Astrocyte (in vitro differentiated cells and primary cell): Measurements from ENCODE around the gene PHF8. TPM values are rescaled to one million over a fixed set of nuclear protein-coding genes. Genes with fewer than 3 reads are reported as not detected.

Experiments used
- DNase-seq: peaks from one replicate; pipeline ENCODE4 v3.0.0-alpha.2; 2010; ENCODE audit warnings: low read depth
- FAIRE-seq: peaks from 2 replicates; lab custom pipeline; 2011; peaks lifted over from hg19 to GRCh38; lab: Jason Lieb, UNC
- H2AFZ ChIP-seq: 2 replicates; pipeline ENCODE4 v1.6.0; 2012; ENCODE audit warnings: low read depth, low read length, inconsistent platforms
- H3K27ac ChIP-seq: 2 replicates; pipeline ENCODE4 v1.5.1; 2011; ENCODE audit warnings: low read depth, low read length, inconsistent platforms
- H3K27me3 ChIP-seq: 2 replicates; pipeline ENCODE4 v1.6.0; 2011; ENCODE audit warnings: low read length, inconsistent platforms; ENCODE audit not compliant: insufficient read depth
- H3K36me3 ChIP-seq: 2 replicates; pipeline ENCODE4 v1.5.1; 2011; ENCODE audit warnings: low read length, inconsistent platforms; ENCODE audit not compliant: insufficient read depth
- H3K4me1 ChIP-seq: 2 replicates; pipeline ENCODE4 v1.5.1; 2011; ENCODE audit warnings: low read length, inconsistent platforms; ENCODE audit not compliant: insufficient read depth
- H3K4me2 ChIP-seq: 2 replicates; pipeline ENCODE4 v1.6.0; 2012; ENCODE audit warnings: low read length, inconsistent platforms
- H3K4me3 ChIP-seq: 2 replicates; pipeline ENCODE4 v1.5.1; 2011; ENCODE audit warnings: low read depth, mild to moderate bottlenecking, low read length, inconsistent platforms; ENCODE audit not compliant: insufficient read depth
- H3K79me2 ChIP-seq: 2 replicates; pipeline ENCODE4 v1.6.0; 2012; ENCODE audit warnings: mild to moderate bottlenecking, low read length, inconsistent platforms; ENCODE audit not compliant: insufficient read depth
- H3K9ac ChIP-seq: 2 replicates; pipeline ENCODE4 v1.6.0; 2012; ENCODE audit warnings: mild to moderate bottlenecking, low read length, inconsistent platforms
- H3K9me3 ChIP-seq: 2 replicates; pipeline ENCODE4 v1.5.1; 2012; ENCODE audit warnings: low read depth, mild to moderate bottlenecking, low read length, inconsistent platforms; ENCODE audit not compliant: insufficient read depth
- H4K20me1 ChIP-seq: 2 replicates; pipeline ENCODE4 v1.6.0; 2012; ENCODE audit warnings: low read length, inconsistent platforms; ENCODE audit not compliant: insufficient read depth
- H3K27ac Mint-ChIP-seq: one replicate; pipeline ENCODE4 v1.8.0; 2021; ENCODE audit warnings: mild to moderate bottlenecking, mixed read lengths; ENCODE audit not compliant: unreplicated experiment
- H3K27me3 Mint-ChIP-seq: one replicate; pipeline ENCODE4 v1.8.0; 2021; ENCODE audit warnings: low read depth, mixed read lengths; ENCODE audit not compliant: unreplicated experiment
- H3K36me3 Mint-ChIP-seq: one replicate; pipeline ENCODE4 v1.8.0; 2021; ENCODE audit warnings: low read depth, mixed read lengths; ENCODE audit not compliant: unreplicated experiment
- H3K4me1 Mint-ChIP-seq: one replicate; pipeline ENCODE4 v1.8.0; 2021; ENCODE audit warnings: low read depth, mixed read lengths; ENCODE audit not compliant: unreplicated experiment
- H3K4me3 Mint-ChIP-seq: one replicate; pipeline ENCODE4 v1.8.0; 2021; ENCODE audit warnings: mild to moderate bottlenecking, moderate library complexity, mixed read lengths; ENCODE audit not compliant: unreplicated experiment
- H3K9me3 Mint-ChIP-seq: one replicate; pipeline ENCODE4 v1.8.0; 2021; ENCODE audit warnings: mild to moderate bottlenecking, mixed read lengths; ENCODE audit not compliant: unreplicated experiment
- EZH2 ChIP-seq: IDR thresholded peaks from 2 replicates; pipeline ENCODE4 v1.6.1; 2012; ENCODE audit warnings: mild to moderate bottlenecking, low read length, inconsistent platforms; ENCODE audit not compliant: insufficient read depth
- total RNA-seq: library from RNA; stranded (reverse); gene quantifications from 2 replicates; pipeline ENCODE4 v1.2.1, GENCODE V29; 2021
- TF ChIP-seq, protein P1 (sequence below): IDR thresholded peaks from 2 replicates; pipeline ENCODE4 v1.5.1; 2011; ENCODE audit warnings: low read depth, mild to moderate bottlenecking, inconsistent platforms, low read length, moderate library complexity; ENCODE audit not compliant: insufficient read depth

The PHF8 gene
- total RNA-seq, 1 donor from 2014 or later, result 19.8 TPM

DNA sequence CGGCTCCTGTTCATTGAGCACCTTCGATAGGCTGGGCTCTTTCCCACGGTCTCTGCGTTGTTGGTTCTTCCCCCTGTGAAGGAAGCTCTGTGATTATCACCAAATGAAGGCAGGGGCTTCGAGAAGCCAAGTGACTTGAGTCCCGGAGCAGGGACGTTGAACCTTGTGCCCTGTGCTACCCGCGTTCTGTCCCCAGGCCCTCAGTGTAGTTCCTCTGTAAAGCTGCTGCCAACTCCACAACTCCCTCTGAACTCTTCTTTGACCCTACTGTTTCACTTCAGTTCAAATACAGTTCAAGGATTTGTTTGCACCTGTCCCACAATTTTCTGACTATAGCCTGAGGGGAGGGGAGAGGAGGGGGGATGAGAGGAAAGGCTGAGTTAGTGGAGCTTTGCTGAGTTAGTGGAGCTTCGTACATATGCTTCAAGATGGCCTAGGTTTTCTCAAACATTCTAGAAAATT lies 635 bp upstream of the PHF8 start:
- H3K4me3 Mint-ChIP-seq, result peak overlapping the region; percentile 86
- H3K27me3 ChIP-seq, result no peaks in the 10 kb centered on the region
- H3K36me3 ChIP-seq, result no peaks in the 10 kb centered on the region
- FAIRE-seq (no peak), DNase-seq (no peak)
- no peaks in the 10 kb centered on the region for H3K4me1 Mint-ChIP-seq
- no peaks in the 10 kb centered on the region for H4K20me1 ChIP-seq
- peak overlapping the region; percentile 96 for H3K27ac Mint-ChIP-seq
- H3K27ac ChIP-seq, result peak overlapping the region; percentile 79
- peak overlapping the region; percentile 94 for H3K4me3 ChIP-seq
- peaks cover 13% of the 10 kb centered on the region for H3K79me2 ChIP-seq
- no peaks in the 10 kb centered on the region for H3K9me3 ChIP-seq
- H3K4me1 ChIP-seq, result peaks cover 4% of the 10 kb centered on the region
- H3K4me2 ChIP-seq, result peak overlapping the region; percentile 97
- peak overlapping the region; percentile 58 for H2AFZ ChIP-seq
- peaks cover 3% of the 10 kb centered on the region for H3K36me3 Mint-ChIP-seq
- no peaks in the 10 kb centered on the region for H3K27me3 Mint-ChIP-seq
- peak overlapping the region; percentile 98 for H3K9ac ChIP-seq
- TF ChIP-seq, protein P1, sequence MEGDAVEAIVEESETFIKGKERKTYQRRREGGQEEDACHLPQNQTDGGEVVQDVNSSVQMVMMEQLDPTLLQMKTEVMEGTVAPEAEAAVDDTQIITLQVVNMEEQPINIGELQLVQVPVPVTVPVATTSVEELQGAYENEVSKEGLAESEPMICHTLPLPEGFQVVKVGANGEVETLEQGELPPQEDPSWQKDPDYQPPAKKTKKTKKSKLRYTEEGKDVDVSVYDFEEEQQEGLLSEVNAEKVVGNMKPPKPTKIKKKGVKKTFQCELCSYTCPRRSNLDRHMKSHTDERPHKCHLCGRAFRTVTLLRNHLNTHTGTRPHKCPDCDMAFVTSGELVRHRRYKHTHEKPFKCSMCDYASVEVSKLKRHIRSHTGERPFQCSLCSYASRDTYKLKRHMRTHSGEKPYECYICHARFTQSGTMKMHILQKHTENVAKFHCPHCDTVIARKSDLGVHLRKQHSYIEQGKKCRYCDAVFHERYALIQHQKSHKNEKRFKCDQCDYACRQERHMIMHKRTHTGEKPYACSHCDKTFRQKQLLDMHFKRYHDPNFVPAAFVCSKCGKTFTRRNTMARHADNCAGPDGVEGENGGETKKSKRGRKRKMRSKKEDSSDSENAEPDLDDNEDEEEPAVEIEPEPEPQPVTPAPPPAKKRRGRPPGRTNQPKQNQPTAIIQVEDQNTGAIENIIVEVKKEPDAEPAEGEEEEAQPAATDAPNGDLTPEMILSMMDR, result no peak
- no peak for TF ChIP-seq EZH2
- H3K9me3 Mint-ChIP-seq, result no peaks in the 10 kb centered on the region

DNA sequence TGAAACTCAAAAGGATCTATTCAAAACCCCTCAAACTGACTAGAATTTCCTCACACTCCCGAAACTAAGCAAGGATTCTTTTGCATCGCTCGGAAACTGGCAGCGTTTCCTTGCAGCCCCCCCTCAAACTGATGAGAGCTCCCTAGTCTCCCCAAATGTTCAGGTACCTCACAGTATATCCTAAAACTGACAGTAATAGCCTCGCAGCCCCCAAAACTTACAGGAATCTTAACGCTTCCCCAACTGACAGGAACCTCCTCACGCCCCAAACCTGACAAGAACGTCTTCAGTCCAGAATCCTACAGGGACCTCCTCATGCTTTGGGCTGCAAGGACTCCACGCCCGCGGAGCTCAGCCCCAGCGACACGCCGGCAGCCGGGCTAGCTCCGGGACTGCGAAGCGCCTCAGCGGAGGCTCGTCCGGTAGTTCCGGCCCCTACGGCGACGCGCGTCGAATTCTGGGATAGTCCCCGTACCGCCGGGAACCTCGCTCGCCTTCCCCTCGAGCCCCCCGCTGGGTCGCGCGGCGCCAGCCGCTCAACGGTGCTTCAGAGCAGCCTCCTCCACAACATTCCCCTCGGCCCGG lies 640 bp downstream of the PHF8 start:
- H3K9me3 Mint-ChIP-seq, result no peaks in the 10 kb centered on the region
- Histone ChIP-seq H3K36me3 (no peaks in the 10 kb centered on the region), H3K4me2 (peak overlapping the region; percentile 97), H3K4me1 (peaks cover 4% of the 10 kb centered on the region), H3K27me3 (no peaks in the 10 kb centered on the region), H3K79me2 (peaks cover 13% of the 10 kb centered on the region), H3K9me3 (no peaks in the 10 kb centered on the region), H3K27ac (peak overlapping the region; percentile 92), H2AFZ (peak overlapping the region; percentile 77), H4K20me1 (no peaks in the 10 kb centered on the region), H3K9ac (peak overlapping the region; percentile 98), H3K4me3 (peak overlapping the region; percentile 94)
- no peak for TF ChIP-seq EZH2
- TF ChIP-seq, protein P1, result no peak
- FAIRE-seq, result no peak
- no peaks in the 10 kb centered on the region for H3K4me1 Mint-ChIP-seq
- H3K4me3 Mint-ChIP-seq, result peak overlapping the region; percentile 97
- H3K27ac Mint-ChIP-seq, result peak overlapping the region; percentile 95
- no peaks in the 10 kb centered on the region for H3K27me3 Mint-ChIP-seq
- DNase-seq, result peak; percentile 3
- peaks cover 3% of the 10 kb centered on the region for H3K36me3 Mint-ChIP-seq

DNA sequence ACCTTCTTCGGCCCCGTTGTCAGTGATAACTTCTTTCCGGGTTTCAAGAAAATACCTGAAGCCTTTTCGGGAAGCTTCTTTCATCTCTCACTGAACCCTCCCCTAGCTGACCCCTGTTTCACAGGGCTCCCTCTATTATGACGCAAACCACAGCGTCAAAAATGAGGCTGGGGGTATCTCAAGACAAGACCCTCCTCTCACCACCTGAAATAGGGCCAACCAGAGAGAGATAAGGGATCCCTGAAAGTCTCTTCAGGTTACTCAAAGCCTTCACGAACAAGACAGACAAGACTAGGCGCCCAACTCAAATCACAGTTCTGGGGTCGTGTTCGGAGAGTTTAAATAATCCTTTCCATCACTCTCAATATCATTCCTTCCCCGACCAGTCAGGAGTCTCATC lies 1.2 kb downstream of the PHF8 start:
- peaks cover 3% of the 10 kb centered on the region for H3K36me3 Mint-ChIP-seq
- peak overlapping the region; percentile 98 for H3K9ac ChIP-seq
- FAIRE-seq, result no peak
- no peaks in the 10 kb centered on the region for H4K20me1 ChIP-seq
- peaks cover 3% of the 10 kb centered on the region for H3K36me3 ChIP-seq
- peaks cover 4% of the 10 kb centered on the region for H3K4me1 ChIP-seq
- peak overlapping the region; percentile 97 for H3K4me2 ChIP-seq
- H3K9me3 Mint-ChIP-seq, result no peaks in the 10 kb centered on the region
- no peak for DNase-seq
- peak overlapping the region; percentile 97 for H3K4me3 Mint-ChIP-seq
- TF ChIP-seq EZH2, result no peak
- TF ChIP-seq, protein P1, result no peak
- H2AFZ ChIP-seq, result peak overlapping the region; percentile 4
- H3K9me3 ChIP-seq, result no peaks in the 10 kb centered on the region
- no peaks in the 10 kb centered on the region for H3K4me1 Mint-ChIP-seq
- peak overlapping the region; percentile 94 for H3K4me3 ChIP-seq
- peaks cover 13% of the 10 kb centered on the region for H3K79me2 ChIP-seq
- peak overlapping the region; percentile 90 for H3K27ac Mint-ChIP-seq
- H3K27me3 Mint-ChIP-seq, result no peaks in the 10 kb centered on the region
- H3K27me3 ChIP-seq, result no peaks in the 10 kb centered on the region
- peak overlapping the region; percentile 92 for H3K27ac ChIP-seq
